D721Med (cell line): ENCODE measurements around the gene TRPV3.

ENCODE experiments used
- DNase-seq: peaks from one replicate; pipeline ENCODE4 v3.0.0; 2011; ENCODE audit warnings: low spot score; ENCODE audit not compliant: insufficient read length
- FAIRE-seq: peaks from 2 replicates; lab custom pipeline; 2011; peaks lifted over from hg19 to GRCh38; lab: Jason Lieb, UNC
- TF ChIP-seq, protein P1 (sequence below): IDR thresholded peaks from 2 replicates; pipeline ENCODE4 v1.5.1; 2012; ENCODE audit warnings: mild to moderate bottlenecking, control low read depth; ENCODE audit not compliant: insufficient read depth; ENCODE audit errors: missing control alignments

Gene TRPV3

DNA sequence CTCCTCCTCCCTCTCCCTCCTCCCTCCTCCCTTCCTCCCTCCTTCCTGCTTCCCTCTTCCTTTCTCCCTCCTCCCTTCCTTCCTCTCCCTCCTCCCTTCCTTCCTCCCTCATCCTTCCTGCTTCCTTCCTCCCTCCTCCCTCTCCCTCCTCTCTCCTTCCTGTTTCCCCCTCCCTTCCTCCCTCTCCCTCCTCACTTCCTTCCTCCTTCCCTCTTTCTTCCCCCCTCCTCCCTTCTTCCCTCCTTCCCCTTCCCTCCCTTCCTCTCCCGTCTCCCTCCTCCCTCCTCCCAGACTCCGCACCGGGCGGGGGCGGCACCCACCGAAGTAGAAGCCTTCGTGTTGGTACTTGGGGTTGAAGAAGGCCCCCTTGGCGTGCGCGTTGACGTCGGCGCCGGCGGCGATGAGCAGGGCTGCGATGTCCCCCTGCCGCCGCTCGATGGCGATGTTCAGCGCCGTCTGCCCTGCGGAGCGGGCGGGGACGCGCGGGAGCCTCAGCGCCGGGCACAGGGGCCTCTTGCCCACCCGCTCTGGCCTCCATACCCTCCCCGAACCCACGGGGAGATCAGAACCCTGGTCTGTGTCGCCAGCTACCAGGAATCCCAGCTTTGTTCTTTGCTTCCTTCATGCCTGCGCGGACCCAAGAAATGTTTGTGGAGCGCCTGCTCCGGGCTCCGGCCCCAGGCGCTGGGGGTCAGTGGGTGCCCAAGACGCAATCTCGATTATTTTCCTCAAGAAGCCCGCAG lies 22.2 kb downstream of the TRPV3 start:
- DNase-seq (no peak), FAIRE-seq (no peak)
- TF ChIP-seq, protein P1, sequence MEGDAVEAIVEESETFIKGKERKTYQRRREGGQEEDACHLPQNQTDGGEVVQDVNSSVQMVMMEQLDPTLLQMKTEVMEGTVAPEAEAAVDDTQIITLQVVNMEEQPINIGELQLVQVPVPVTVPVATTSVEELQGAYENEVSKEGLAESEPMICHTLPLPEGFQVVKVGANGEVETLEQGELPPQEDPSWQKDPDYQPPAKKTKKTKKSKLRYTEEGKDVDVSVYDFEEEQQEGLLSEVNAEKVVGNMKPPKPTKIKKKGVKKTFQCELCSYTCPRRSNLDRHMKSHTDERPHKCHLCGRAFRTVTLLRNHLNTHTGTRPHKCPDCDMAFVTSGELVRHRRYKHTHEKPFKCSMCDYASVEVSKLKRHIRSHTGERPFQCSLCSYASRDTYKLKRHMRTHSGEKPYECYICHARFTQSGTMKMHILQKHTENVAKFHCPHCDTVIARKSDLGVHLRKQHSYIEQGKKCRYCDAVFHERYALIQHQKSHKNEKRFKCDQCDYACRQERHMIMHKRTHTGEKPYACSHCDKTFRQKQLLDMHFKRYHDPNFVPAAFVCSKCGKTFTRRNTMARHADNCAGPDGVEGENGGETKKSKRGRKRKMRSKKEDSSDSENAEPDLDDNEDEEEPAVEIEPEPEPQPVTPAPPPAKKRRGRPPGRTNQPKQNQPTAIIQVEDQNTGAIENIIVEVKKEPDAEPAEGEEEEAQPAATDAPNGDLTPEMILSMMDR = peak; percentile 28

DNA sequence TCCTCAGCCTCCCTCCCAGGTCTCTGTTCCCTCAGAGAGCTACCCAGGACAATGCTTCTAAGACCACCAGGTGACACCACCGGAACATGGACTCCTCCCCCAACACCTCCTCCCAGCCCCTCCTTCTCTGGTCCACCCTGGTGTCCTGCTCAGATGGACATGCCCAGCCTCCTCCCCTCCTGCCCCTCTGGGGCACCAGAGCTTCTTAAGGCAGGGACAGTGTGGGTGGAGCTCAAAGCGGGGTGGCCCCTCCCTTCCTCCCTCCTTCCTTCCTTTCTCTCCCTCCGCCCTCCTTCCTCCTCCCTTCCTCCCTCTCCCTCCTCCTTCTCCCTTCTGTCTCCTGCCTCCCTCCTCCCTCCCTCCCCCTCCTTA lies 22.7 kb downstream of the TRPV3 start:
- no peak for FAIRE-seq

DNA sequence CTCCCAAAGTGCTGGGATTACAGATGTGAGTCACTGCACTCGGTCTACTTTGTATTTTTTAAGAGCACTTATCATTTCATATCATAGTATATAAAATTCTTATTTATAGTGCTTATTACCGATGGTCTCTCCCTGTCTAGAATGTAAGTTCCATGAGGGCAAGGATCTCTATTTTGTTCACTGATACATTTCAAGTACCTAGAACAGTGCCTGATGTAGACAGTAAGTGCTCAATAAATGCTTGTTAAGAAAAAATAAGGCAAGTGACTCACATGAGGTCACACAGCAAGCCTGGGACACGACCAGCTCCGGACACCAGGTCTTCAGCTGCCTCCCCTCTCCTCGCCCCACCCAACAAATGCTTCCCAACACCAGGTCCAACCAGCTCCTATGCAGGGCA lies 23.9 kb downstream of the TRPV3 start:
- DNase-seq = no peak
- FAIRE-seq = no peak
- TF ChIP-seq, protein P1 = no peak

More for the DNA sequence above, 22.7 kb downstream of the TRPV3 start:
- TF ChIP-seq, protein P1 = no peak
- no peak for DNase-seq

DNA sequence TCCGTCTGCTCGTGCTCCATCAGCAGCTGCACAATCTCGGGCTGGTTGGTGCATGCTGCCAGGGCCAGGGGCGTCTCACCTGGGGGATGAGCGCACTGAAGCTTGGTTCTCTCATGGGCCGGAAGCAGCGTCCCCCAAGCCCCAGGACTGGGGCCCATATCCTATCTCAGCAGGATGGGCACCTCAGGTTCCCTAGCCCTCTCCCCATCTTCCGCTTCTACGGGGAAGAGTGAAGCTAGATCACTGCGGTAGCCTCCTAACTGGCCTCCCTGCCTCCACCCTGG lies 24.8 kb downstream of the TRPV3 start:
- TF ChIP-seq, protein P1 = no peak
- no peak for DNase-seq
- FAIRE-seq = no peak

DNA sequence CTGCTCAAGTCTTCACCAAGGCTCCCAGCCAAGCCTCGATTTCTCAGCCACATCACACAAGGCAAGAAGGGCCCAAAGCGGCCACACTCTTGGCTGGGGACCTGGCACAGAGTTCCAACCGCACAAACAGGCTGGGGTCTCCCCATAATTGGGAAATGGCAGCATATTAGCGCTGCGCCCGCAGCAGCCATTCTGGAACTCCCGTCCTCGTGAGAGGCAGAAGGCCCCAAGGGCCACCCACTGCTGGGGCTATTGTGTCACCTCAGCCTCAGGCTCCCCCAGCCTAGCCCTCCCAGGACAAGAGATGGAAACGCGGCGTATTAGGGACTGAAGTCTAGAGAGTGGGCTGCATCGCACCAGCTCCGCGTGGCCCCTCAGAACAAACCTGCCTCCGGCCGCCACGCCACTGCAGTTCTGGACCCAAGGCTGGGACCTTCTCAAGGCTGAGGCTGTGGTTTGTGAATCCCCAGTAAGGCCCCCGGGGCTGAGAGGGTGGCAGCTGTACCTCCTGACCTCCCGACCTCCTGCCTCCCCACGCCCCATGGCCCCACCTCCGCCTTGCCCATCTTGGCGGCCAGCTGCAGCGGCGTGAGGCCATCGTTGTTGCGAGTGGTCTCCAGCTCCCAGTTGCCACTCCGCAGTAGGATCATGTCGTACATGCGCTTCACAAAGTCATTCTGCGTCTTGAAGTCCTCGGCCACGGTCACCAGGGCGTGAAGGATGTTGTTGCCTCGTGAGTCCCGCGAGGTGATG lies 25.3 kb downstream of the TRPV3 start:
- TF ChIP-seq, protein P1 = no peak
- FAIRE-seq (no peak), DNase-seq (no peak)

DNA sequence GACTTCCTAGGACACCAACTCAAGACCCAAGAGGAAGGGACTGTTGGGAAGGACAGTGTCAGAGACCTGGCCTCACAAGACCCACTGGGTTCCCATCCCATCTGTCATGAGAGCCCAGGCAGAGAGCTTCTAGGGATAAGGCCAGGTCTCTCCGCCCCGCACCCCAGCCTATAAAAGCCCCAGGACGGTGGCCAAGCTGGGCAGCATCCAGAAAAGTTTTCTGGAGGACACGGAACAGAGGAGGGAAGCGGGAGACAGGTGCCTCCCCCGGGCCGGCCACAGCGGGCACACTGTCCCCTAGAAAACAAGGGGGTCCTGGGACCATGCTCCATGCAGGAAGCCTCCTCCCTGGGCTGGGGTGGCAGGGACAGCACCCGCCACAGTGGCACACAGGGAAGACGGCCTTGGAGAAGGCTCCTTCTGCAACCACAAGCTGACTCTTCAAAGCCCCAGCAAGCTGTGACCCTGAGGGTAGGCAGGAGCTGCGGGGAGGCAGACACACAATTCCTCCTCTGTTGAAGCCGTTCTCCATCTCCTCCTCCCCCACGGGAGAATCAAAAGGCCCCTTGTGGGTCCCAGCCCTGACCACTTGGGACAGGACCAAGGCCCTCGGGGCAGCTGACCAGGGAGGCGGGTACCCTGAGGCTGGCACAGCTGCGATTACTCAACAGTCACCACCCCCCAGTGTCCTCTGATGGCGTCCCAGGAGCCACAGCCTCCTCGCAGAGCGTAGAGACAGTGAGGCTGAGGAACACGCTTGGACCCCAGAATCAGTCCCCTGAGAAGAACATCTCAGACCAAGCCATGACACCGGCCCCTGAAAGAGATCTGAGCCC lies 26.1 kb downstream of the TRPV3 start:
- FAIRE-seq = no peak

More for the DNA sequence above, 26.1 kb downstream of the TRPV3 start:
- no peak for DNase-seq
- TF ChIP-seq, protein P1 = no peak
